CD1c-positive myeloid dendritic cell (primary cell): ENCODE measurements around the gene ZNF423.

ENCODE experiments used
- DNase-seq: peaks from one replicate; pipeline ENCODE4 v3.0.0-alpha.2; 2016; ENCODE audit errors: extremely low spot score

The ZNF423 gene

GRCh38 chr16:49643429-49644144 lies 212.3 kb downstream of the ZNF423 start:
- DNase-seq: no peak

- no peak for DNase-seq
These were observed 214.7 kb downstream of the ZNF423 start for GRCh38 chr16:49641250-49641649.

DNA sequence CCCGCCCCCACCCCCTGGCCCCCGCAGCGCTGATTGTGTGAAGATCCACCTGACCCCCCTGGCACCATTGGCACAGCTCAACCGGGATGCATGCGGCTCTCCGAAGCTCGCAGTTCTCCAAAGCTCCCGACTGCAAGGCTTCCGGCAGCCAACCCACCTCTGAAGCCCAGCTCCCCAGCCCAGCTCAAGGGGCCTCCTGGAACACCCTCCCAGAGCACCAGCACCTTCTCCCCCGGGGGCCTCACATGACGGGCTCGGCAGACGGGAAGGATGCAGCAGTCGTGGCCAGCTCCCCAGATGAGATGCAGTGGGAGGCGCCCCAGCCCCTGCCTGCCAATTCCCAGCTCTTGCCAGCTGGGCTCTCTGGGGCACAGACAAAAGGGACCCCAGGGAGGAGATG lies 215.3 kb downstream of the ZNF423 start:
- DNase-seq: no peak

DNA sequence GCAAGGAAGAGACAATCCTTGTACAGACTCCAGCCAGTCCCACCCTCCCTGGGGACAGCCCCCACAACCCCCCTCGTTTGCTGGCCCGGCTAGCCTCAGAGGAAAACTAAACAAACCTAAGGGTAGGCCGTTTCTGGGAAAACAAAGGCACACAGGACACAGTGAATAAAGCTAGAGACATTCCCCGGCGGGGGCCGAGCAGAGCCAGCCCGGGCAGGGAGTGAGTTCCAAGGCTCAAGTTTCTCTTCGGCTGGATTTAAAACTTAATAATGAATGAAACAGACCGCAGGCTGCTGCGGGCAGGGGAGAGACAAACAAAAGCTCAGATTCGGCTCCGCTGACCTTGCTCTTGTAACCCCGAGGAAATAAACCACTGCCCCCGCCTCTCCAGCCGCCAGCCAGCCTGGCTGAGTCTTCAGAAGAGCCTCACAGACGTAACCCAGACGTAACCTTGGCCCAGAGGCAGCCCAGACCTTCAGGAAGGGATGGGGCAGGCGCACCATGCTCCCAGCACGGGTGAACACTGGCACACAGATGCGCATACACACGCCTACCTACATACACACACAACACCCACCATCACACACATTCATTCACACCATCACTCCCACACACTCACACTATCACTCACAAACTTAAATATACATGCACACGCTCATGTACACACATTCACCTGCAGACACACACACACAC lies 216.0 kb downstream of the ZNF423 start:
- no peak for DNase-seq

GRCh38 chr16:49638673-49639610 lies 217.0 kb downstream of the ZNF423 start:
- DNase-seq: no peak

DNA sequence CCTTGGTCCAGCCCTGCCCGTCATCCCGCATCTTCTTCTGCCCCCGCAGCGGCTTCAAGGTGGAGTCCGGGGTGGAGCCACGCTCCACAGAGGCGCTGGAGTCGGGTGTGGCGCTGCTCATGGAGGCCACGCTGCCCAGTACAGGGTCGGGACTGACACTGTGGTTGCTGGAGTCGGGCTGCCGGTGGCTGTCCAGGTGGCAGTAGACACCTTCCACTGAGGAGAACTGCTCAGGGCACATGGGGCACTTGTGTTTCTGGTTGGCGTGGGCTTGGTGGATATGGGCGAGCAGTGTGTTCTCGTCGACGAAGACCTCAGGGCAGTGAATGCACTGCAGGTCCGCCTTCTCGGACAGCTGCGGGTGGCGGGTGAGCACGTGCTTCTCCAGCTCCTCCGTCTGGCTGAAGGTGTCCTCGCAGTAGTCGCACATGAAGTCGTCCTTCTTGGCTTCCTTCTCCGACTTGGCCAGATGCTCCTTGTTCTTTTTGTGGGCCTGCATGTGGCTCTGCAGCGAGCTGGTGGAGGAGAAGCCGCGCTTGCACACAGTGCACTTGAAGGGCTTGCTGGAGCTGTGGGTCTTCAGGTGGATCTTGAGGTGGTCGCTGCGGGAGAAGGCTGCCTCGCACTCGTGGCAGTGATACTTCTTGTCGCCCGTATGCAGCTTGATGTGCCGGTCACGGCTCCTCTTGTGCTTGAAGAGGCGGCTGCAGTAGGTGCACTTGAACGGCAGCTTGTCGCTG lies 217.8 kb downstream of the ZNF423 start:
- DNase-seq: no peak

GRCh38 chr16:49637511-49637910 lies 218.4 kb downstream of the ZNF423 start:
- no peak for DNase-seq

DNA sequence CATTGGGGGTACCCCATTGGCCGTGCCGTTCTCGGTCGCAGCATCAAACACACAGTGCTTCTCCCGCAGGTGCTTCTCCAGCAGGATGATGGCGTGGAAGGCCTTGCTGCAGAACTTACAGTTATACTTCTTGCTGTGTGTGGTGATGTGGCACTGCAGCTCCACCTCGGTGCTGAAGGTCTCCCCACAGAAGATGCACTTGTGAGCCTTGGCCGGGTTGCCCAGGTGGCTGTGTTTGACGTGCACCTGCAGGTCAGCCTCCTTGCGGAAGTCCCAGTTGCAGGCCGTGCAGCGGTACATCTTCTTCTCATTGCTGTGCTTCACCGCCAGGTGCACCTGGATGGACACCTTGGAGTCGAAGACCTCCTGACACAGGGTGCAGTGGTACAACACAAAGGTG lies 219.3 kb downstream of the ZNF423 start:
- no peak for DNase-seq

- DNase-seq: no peak
These were observed 220.0 kb downstream of the ZNF423 start for GRCh38 chr16:49635591-49636581.

GRCh38 chr16:49635009-49635350 lies 220.9 kb downstream of the ZNF423 start:
- no peak for DNase-seq

GRCh38 chr16:49634235-49635008 lies 221.5 kb downstream of the ZNF423 start:
- no peak for DNase-seq

- no peak for DNase-seq
These were observed 223.1 kb downstream of the ZNF423 start for GRCh38 chr16:49632795-49633184.

- no peak for DNase-seq
These were observed 223.7 kb downstream of the ZNF423 start for GRCh38 chr16:49632086-49632794.

DNA sequence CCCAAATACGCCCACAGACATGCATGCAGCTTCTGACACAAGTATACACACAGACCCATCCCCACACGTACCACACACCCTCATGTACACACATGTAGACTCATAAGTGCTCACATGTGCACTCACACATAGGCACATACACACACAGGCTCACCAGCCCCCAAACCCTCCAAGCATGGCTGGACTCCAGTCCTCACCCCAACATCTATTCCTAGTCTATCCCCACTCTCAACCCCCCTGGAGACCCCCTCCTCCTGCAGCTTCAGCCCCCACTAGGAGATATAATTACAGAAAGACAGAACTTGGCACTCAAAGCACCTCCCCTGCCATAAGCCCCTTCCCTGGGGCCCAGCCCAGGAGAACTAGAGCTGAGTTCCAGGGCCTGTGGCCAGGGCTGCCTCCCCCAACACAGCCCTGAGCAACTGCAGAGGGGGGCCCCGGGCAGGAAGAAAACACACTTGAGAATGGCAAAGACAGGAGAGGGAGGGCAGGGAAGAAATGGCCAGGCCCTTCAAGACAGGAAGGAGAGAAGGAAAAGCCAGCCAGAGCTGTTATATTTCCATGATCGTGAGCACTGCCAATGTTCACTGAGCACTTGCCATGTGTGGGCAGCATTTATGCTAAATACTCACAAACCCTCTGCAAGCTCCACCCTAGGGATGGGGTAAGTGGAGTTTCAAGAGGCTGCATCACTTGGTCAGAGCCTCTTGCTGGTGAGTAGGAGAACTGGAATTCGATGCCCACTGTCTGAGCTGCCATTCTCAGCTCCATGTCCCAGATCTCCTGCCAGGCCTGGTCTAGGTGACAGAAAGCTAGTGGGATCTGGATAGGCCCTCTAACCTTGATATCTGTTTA lies 224.5 kb downstream of the ZNF423 start:
- DNase-seq: no peak

- no peak for DNase-seq
These were observed 225.1 kb downstream of the ZNF423 start for GRCh38 chr16:49630783-49631182.

DNA sequence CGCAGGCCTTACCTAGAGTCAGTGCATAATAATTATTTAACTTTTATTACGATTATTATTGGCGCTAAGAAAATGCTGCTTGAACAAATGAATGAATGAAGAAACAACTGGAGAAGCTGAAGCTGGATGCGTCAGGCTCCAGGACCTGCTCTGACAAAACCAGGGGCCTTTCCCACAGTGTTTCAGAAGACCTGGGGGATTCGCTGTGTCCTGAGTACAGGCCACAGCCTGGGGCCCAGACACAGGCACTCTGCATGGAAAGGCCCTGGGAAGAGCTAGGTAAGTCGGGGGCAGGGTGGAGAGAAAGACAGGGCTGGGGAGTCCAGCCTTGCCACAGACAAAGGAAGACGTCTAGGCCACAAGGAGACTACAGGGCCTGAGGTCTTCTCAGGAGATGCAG lies 226.1 kb downstream of the ZNF423 start:
- no peak for DNase-seq

- DNase-seq: no peak
These were observed 227.8 kb downstream of the ZNF423 start for GRCh38 chr16:49628148-49628547.
